GM08714 (cell line): Measurements from ENCODE around the gene KPTN.

Source experiments
- H3K4me3 ChIP-seq: fragments of 200-500 bp; sonication (Bioruptor generic); 2 replicates; pipeline ENCODE4 v1.5.1; 2014; ENCODE audit warnings: mild to moderate bottlenecking, low read length, inconsistent platforms
- ZNF274 ChIP-seq: IDR thresholded peaks from 2 replicates; pipeline ENCODE4 v1.6.1; 2012; ENCODE audit warnings: mild to moderate bottlenecking, low read depth, low read length

The KPTN gene

GRCh38 chr19:47512948-47513319 is 28.9 kb upstream of the KPTN start:
- H3K4me3 ChIP-seq: peak overlapping the region; percentile 80; the same call in 1 of the 2 replicates
- TF ChIP-seq ZNF274: no peak

DNA sequence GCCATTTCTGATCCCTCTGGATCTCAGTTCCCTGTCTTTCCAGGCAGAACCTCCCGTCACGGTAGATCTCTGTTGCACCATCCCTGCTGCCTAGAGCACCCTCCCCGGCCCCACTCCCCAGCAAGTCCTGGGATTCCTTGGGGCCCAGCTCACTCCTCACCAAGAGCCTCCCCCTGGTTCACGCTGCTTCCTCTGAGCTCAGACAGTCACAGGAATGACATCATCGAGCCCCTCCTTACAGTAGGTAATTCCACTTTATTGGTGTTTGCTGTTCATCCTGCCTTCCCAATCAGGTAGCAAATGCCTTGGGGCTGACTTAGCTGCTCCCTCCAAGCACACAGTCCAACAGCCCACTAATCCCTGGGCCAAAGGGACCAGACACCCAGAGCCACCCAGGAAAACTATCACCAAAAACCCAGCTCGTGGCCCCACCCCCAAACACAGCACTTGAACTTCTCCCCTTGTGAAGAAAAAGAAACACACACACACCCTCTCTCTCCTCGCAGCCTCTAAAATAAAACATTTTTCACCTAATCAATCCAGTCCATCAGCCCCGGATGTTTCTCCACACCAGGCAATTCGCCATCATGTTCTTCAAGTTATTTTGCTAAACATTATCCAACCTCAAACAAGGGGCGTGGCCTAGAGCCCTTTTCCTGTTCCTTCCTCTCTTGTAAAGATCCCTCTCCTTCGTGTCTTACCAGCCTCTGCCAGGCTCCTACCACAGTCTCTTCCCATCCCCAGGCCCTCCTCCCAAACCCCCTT is 28.3 kb upstream of the KPTN start:
- H3K4me3 ChIP-seq: peak overlapping the region; percentile 80; the same call in 1 of the 2 replicates
- no peak for TF ChIP-seq ZNF274

- no peak for TF ChIP-seq ZNF274
- H3K4me3 ChIP-seq: no peak overlapping the region
These were observed 27.7 kb upstream of the KPTN start for GRCh38 chr19:47511681-47512080.

DNA sequence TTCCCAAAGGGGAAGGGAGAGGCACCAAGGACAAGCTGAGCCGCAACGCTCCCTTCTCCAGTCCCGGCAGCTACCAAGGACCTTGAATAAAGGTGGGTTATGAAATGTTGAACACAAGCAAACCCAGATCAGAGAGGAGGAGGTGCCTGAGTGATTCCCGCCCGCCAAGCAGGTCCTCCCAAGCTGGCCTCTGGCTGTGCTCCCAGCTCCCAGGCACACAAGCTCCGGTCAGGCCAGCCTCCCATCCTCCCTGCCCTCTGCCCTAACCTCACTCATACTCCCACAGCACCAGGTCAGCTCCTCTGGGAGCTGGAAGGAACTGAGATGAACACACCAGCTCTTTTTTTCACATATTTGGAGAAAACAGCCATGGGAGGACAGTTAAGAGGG is 27.1 kb upstream of the KPTN start:
- TF ChIP-seq ZNF274: no peak
- H3K4me3 ChIP-seq: no peak overlapping the region

DNA sequence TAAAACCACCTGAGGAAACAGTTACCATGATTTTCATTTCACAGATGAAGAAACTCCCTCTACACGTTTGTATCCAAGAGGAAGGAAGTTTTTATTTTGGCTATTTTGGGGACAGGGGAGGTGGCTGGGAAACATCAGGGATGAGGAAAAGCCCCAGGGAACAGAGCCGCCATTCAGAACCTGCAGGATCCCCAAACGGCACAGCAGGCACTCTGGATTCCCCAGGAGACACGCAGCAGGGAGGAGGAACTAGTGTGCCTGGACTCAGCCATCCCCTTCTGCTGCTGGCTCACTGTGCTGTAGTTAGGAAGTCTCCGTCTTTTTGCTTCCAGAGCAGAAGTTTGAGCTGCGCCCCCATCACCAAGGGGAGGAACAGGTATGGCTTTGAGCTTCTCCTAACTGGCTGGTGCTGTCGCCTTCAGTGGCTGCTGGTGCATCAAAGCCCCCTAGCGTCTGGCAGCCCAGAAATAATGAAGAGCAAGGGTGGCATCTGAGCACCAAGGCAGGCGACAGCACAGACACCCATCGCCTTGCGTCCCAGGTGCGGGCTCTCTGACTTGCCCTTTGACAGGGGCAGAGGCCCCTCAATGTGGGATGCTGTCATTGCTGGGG is 26.6 kb upstream of the KPTN start:
- TF ChIP-seq ZNF274: no peak
- H3K4me3 ChIP-seq: no peak overlapping the region

DNA sequence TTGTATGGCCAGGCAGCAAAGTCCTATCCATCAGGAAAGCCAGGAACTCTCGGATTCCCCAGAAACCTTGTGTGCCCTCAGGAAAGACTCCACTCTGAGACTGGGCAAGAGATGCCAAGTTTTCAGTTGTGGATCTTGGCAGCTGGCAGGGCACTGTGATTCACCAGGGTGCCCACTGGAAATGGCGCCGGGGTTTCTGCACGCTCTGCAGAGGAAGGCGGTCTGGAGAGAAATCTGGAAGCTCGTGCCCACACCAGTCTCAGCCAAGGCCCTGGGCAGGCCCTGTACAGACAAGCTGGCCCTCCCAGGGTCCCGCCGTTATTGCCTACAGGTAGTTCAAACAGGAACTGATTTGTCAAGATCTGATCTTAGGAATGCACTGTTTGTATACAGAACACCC is 26.0 kb upstream of the KPTN start:
- no peak for TF ChIP-seq ZNF274

GRCh38 chr19:47509170-47509847 is 25.3 kb upstream of the KPTN start:
- H3K4me3 ChIP-seq: no peak overlapping the region
- TF ChIP-seq ZNF274: no peak

More for the DNA sequence above, 26.0 kb upstream of the KPTN start:
- H3K4me3 ChIP-seq: no peak overlapping the region

DNA sequence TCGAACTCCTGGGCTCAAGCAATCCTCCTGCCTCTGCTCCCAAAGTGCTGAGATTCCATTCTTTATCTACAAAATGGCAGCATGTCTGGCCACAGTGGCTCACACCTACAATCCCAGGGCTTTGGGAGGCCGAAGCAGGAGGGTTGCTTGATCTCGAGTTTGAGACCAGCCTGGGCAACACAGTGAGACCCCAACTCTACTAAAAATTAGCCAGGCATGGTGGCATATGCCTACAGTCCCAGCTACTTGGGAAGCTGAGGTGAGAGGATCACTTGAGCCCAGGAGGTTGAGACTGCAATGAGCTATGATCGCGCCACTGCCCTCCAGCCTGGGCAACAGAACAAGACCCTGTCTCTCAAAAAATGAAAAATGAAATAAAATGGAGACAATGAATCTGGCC is 24.7 kb upstream of the KPTN start:
- no peak for TF ChIP-seq ZNF274
- no peak overlapping the region for H3K4me3 ChIP-seq

DNA sequence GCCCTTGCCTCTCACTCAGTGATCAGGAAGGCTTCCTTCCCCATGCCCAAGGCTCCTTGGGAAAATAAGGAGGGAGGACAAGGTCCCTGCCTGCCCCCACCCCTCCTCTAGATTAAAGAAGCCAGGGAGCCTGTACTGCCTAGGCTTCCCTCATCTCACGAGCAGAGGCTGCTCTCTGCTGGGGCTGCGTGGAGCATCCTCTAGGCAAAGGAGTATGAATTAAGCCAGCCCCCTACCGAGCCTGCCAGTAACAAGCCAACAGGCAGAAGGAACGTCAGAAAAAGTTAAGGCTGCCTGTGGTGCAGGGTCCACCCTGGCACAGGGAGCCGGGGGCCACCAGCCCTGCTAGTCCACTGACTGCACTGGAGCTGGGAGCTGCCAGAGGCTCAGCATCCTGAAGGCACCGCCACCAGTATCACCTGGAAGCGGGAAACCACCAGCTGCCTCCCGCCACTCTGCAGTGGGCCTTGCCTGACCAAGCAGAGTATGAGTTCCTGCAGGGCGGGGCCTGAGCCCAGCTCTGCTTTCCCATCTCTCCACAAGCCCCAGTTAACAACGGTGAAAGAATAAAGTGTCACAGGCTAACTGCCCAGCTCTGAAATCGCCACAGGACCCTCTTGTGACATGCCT is 24.0 kb upstream of the KPTN start:
- TF ChIP-seq ZNF274: no peak
- H3K4me3 ChIP-seq: no peak overlapping the region

- no peak overlapping the region for H3K4me3 ChIP-seq
- TF ChIP-seq ZNF274: no peak
These were observed 23.0 kb upstream of the KPTN start for GRCh38 chr19:47507012-47507411.

DNA sequence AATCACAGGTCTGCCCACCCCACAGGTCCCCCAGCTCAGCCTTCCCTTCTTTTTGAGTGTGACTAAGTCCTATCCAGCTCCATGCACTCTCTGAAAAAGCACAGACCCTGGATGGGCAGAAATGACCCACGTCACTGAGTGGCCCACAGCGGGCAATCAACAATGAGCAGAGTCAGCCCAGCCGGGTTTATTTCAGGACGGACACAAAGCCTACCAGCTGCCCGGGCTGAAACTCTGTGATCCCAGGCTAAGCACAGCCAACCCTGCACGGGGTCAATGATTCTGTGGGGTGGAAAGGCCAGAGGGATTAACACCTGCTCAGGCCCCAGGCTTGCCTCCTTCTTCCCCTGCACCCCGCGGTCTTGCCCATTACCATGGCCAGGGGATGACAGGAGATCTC is 22.4 kb upstream of the KPTN start:
- TF ChIP-seq ZNF274: no peak
- H3K4me3 ChIP-seq: no peak overlapping the region

GRCh38 chr19:47505506-47505905 is 21.5 kb upstream of the KPTN start:
- TF ChIP-seq ZNF274: no peak
- H3K4me3 ChIP-seq: no peak overlapping the region

- H3K4me3 ChIP-seq: no peak overlapping the region
- no peak for TF ChIP-seq ZNF274
These were observed 19.8 kb upstream of the KPTN start for GRCh38 chr19:47503826-47504150.

GRCh38 chr19:47503130-47503825 is 19.3 kb upstream of the KPTN start:
- no peak overlapping the region for H3K4me3 ChIP-seq
- TF ChIP-seq ZNF274: no peak
